Fibroblast of lung (primary cell): ENCODE data around the gene ASXL2. TPM values are rescaled to one million over a fixed set of nuclear protein-coding genes. Genes with fewer than 3 reads are reported as not detected.

ENCODE experiments used
- DNase-seq, 2 donors: peaks; one replicate each; pipeline versions ENCODE4 v3.0.0 to v3.0.0-alpha.2; 2010; ENCODE audit warnings: low read depth in 2 of 2
- H2AFZ ChIP-seq: 2 replicates; pipeline ENCODE4 v1.5.1; 2012; ENCODE audit warnings: low read length, control low read depth, inconsistent platforms
- H3K27ac ChIP-seq: 2 replicates; pipeline ENCODE4 v1.5.1; 2011; ENCODE audit warnings: low read length, control low read depth; ENCODE audit not compliant: insufficient read depth
- H3K27me3 ChIP-seq: 2 replicates; pipeline ENCODE4 v1.5.1; 2011; ENCODE audit warnings: mild to moderate bottlenecking, low read length; ENCODE audit not compliant: control insufficient read depth, insufficient read depth
- H3K36me3 ChIP-seq: 2 replicates; pipeline ENCODE4 v1.5.1; 2011; ENCODE audit warnings: low read length; ENCODE audit not compliant: control insufficient read depth, insufficient read depth
- H3K4me1 ChIP-seq: 2 replicates; pipeline ENCODE4 v1.5.1; 2011; ENCODE audit warnings: low read length; ENCODE audit not compliant: control insufficient read depth, insufficient read depth; ENCODE audit errors: extremely low read depth
- H3K4me2 ChIP-seq: 2 replicates; pipeline ENCODE4 v1.5.1; 2011; ENCODE audit warnings: low read length, control low read depth; ENCODE audit not compliant: insufficient read depth; ENCODE audit errors: extremely low read depth
- H3K4me3 ChIP-seq, 4 experiments: fragments of 200-600 bp in 1 of 4; sonication (generic) in 1 of 4; replicated peaks in 1 of 4; 2 replicates each; pipeline ENCODE4 v1.5.1; 2011 to 2016; ENCODE audit warnings: low read length in 4 of 4, low read depth in 3 of 4, mild to moderate bottlenecking in 3 of 4, control low read depth in 2 of 4, inconsistent platforms in 1 of 4, mixed read lengths in 1 of 4; ENCODE audit not compliant: insufficient read depth in 1 of 4; ENCODE audit errors: control extremely low read depth in 1 of 4
- H3K79me2 ChIP-seq: 2 replicates; pipeline ENCODE4 v1.5.1; 2012; ENCODE audit warnings: mild to moderate bottlenecking, low read length, inconsistent platforms; ENCODE audit not compliant: control insufficient read depth, insufficient read depth
- H3K9ac ChIP-seq: 2 replicates; pipeline ENCODE4 v1.5.1; 2011; ENCODE audit warnings: mild to moderate bottlenecking, low read length, control low read depth; ENCODE audit not compliant: insufficient read depth
- H3K9me3 ChIP-seq: 2 replicates; pipeline ENCODE4 v1.5.1; 2012; ENCODE audit warnings: low read depth, low read length; ENCODE audit not compliant: control insufficient read depth, insufficient read depth
- H4K20me1 ChIP-seq: 2 replicates; pipeline ENCODE4 v1.5.1; 2011; ENCODE audit warnings: low read length; ENCODE audit not compliant: control insufficient read depth, insufficient read depth; ENCODE audit errors: extremely low read depth
- EZH2 ChIP-seq: IDR thresholded peaks from 2 replicates; pipeline ENCODE4 v1.5.1; 2012; ENCODE audit warnings: low read length, control low read depth, mild to moderate bottlenecking; ENCODE audit errors: missing control alignments
- polyA plus RNA-seq, 2 donors: library from polyadenylated mRNA; depleted of rRNA in 1 of 2; stranded (reverse) in 1 of 2; unstranded in 1 of 2; fragments of >200 nt; gene quantifications; 2 replicates each; pipeline ENCODE4 v1.2.1, GENCODE V29; 2011 to 2012; ENCODE audit warnings: missing spikeins in 1 of 2
- total RNA-seq: library from RNA; depleted of rRNA; stranded (reverse); fragments of >200 nt; gene quantifications from 2 replicates; pipeline ENCODE4 v1.2.1, GENCODE V29; 2014
- TF ChIP-seq, protein P1 (sequence below), 2 donors: IDR thresholded peaks in 1 of 2; conservative IDR thresholded peaks in 1 of 2; 1 replicate in 1 of 2; 2 replicates in 1 of 2; pipeline ENCODE4 v1.5.1; 2011 to 2012; ENCODE audit warnings: low read length in 2 of 2, control low read depth in 1 of 2, inconsistent platforms in 1 of 2, low read depth in 1 of 2, mild to moderate bottlenecking in 1 of 2

ASXL2 gene
- total and polyA plus RNA-seq, 2 donors (not counting 1 experiment from before 2014, with no cell fraction given), result 5.9 to 16.6 TPM

- no peak overlapping the region for H2AFZ ChIP-seq
- DNase-seq, result no peak
- H4K20me1 ChIP-seq, result no peaks in the 10 kb centered on the region
- TF ChIP-seq, protein P1, sequence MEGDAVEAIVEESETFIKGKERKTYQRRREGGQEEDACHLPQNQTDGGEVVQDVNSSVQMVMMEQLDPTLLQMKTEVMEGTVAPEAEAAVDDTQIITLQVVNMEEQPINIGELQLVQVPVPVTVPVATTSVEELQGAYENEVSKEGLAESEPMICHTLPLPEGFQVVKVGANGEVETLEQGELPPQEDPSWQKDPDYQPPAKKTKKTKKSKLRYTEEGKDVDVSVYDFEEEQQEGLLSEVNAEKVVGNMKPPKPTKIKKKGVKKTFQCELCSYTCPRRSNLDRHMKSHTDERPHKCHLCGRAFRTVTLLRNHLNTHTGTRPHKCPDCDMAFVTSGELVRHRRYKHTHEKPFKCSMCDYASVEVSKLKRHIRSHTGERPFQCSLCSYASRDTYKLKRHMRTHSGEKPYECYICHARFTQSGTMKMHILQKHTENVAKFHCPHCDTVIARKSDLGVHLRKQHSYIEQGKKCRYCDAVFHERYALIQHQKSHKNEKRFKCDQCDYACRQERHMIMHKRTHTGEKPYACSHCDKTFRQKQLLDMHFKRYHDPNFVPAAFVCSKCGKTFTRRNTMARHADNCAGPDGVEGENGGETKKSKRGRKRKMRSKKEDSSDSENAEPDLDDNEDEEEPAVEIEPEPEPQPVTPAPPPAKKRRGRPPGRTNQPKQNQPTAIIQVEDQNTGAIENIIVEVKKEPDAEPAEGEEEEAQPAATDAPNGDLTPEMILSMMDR (conservative IDR thresholded peaks at IDR 0.05 in 1 of 2, IDR thresholded peaks at IDR 0.05 in 1 of 2; ENCODE audit: low read depth in 1 of 2, low read length in 2 of 2), result no peak
- TF ChIP-seq EZH2, result no peak
- no peak overlapping the region for H3K4me2 ChIP-seq
- H3K4me3 ChIP-seq, result no peak overlapping the region
- no peaks in the 10 kb centered on the region for H3K4me1 ChIP-seq
- no peaks in the 10 kb centered on the region for H3K79me2 ChIP-seq
- peaks cover 6% of the 10 kb centered on the region for H3K36me3 ChIP-seq
- no peak overlapping the region for H3K27ac ChIP-seq
- no peaks in the 10 kb centered on the region for H3K27me3 ChIP-seq
- H3K9me3 ChIP-seq, result no peaks in the 10 kb centered on the region
- H3K9ac ChIP-seq, result no peak overlapping the region
Observed at GRCh38 chr2:25749676-25750075, 128.6 kb downstream of the ASXL2 start.

DNA sequence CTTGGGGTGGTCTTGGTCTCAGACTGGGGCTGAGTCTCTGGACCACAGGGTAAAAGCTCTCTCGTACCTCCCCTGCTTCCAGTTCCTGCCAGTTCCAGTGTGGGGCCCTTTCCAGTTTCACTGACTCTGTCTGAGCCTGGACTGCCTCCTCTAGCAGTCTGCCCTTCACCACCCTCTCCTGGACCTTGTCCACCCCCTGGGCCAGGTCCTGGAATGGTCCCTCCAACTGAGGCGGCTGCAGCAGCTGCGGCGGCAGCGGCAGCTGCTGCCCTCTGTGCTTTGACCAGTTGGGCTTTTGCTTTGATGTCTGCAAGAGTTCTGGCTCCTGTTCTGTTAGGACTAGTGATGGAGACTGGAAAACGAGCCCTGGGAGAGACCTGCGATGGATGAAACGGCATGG lies 134.2 kb downstream of the ASXL2 start:
- H3K4me2 ChIP-seq, result no peak overlapping the region
- H2AFZ ChIP-seq, result no peak overlapping the region
- no peaks in the 10 kb centered on the region for H3K9me3 ChIP-seq
- H3K4me3 ChIP-seq, result no peak overlapping the region
- peaks cover 5% of the 10 kb centered on the region for H3K36me3 ChIP-seq
- H4K20me1 ChIP-seq, result no peaks in the 10 kb centered on the region
- H3K4me1 ChIP-seq, result no peaks in the 10 kb centered on the region
- TF ChIP-seq, protein P1 (conservative IDR thresholded peaks at IDR 0.05 in 1 of 2, IDR thresholded peaks at IDR 0.05 in 1 of 2; ENCODE audit: low read depth in 1 of 2, low read length in 2 of 2), result no peak
- no peak for TF ChIP-seq EZH2
- H3K9ac ChIP-seq, result no peak overlapping the region
- H3K79me2 ChIP-seq, result no peaks in the 10 kb centered on the region
- no peaks in the 10 kb centered on the region for H3K27me3 ChIP-seq
- no peak overlapping the region for H3K27ac ChIP-seq
- DNase-seq, result no peak

DNA sequence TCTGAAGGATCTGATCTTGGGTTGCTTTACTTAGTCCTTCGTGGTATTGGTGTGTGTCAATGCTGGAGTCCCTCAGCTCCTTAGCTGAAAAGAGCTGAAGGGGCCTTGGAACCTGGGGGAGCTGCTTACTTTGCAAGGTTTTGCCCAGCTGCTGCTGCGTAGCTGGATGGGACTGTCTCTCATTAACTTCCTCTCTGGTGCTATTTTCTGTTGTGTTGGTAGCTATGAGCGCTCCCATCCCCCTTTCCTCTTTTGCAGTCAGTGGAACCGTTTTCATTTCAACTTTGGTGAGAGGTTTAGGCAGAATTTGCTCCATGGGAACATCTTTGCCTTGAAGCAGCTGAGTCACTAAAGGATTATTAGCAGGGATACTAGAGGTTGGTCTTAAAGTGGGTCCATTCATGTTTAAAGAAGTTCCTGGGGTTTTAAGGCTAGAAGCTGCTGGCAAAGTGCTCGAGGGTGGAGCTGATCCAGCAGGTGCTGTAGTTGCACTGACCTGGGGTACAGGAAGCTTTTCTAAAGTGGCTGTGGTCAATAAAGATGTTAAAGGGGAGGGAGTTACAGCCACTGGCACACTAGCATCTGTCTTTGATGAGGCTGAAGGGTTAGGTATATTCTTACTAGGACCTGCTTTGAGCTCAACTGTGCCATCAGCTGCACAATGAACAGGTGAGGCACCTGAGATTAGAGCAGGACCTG lies 135.0 kb downstream of the ASXL2 start:
- DNase-seq, result no peak
- Histone ChIP-seq H3K27ac (no peak overlapping the region), H3K4me3 (no peak overlapping the region), H3K27me3 (no peaks in the 10 kb centered on the region), H3K9ac (no peak overlapping the region), H4K20me1 (no peaks in the 10 kb centered on the region), H3K4me1 (no peaks in the 10 kb centered on the region), H3K79me2 (no peaks in the 10 kb centered on the region), H3K4me2 (no peak overlapping the region), H3K36me3 (peaks cover 2% of the 10 kb centered on the region), H3K9me3 (no peaks in the 10 kb centered on the region), H2AFZ (no peak overlapping the region)
- TF ChIP-seq, protein P1 (conservative IDR thresholded peaks at IDR 0.05 in 1 of 2, IDR thresholded peaks at IDR 0.05 in 1 of 2; ENCODE audit: low read depth in 1 of 2, low read length in 2 of 2), result no peak
- TF ChIP-seq EZH2, result no peak
